ENCODE results near the gene TNIK. TPM values are rescaled to one million over a fixed set of nuclear protein-coding genes. Genes with fewer than 3 reads are reported as not detected.

TNIK gene
- total RNA-seq, 1 experiment from 2014 or later = 7.0 TPM

DNA sequence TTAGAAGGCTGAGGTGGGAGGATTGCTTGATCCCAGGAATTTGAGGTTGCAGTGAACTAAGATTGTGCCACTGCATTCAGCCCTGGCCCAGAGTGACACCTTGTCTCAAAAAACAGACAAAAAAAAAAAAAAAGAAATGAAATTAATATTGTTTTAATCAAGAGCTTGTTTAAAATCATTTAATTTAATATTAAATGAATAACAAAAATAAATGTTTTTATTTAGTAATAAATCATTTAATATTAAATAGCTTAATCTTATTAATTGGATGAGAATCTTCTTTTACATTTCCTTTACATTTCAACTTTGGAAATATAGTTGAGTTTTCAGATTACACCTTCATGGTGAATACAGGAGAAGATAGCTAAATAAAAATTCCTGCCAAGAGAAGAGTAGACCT, 29.7 kb downstream of the TNIK start:
- Histone ChIP-seq H3K36me3 (ENCODE audit: low read depth, low read length) (no peaks in the 10 kb centered on the region), H3K4me1 (ENCODE audit: insufficient read depth, low read length) (no peaks in the 10 kb centered on the region), H3K9me3 (ENCODE audit: low read length) (no peaks in the 10 kb centered on the region), H3K4me3 (ENCODE audit: low read length) (no peak overlapping the region), H4K20me1 (ENCODE audit: low read length) (no peaks in the 10 kb centered on the region), H3K27me3 (ENCODE audit: low read length) (no peaks in the 10 kb centered on the region), H3K27ac (ENCODE audit: low read length) (no peak overlapping the region), H3K79me2 (ENCODE audit: low read length) (no peaks in the 10 kb centered on the region), H3F3A (ENCODE audit: low read length, unreplicated experiment) (no peaks in the 10 kb centered on the region), H3K4me2 (ENCODE audit: low read length) (no peak overlapping the region), H3K9ac (ENCODE audit: low read length) (no peak overlapping the region), H3K9me2 (replicated peaks; ENCODE audit: low read length) (no peaks in the 10 kb centered on the region), H2AFZ (ENCODE audit: low read length) (no peak overlapping the region)
- ATAC-seq (no peak), DNase-seq (no peak)
- no peak for TF ChIP-seq EZH2 (IDR thresholded peaks at IDR 0.05; ENCODE audit: low read length, unreplicated experiment)
- TF ChIP-seq, protein P1, sequence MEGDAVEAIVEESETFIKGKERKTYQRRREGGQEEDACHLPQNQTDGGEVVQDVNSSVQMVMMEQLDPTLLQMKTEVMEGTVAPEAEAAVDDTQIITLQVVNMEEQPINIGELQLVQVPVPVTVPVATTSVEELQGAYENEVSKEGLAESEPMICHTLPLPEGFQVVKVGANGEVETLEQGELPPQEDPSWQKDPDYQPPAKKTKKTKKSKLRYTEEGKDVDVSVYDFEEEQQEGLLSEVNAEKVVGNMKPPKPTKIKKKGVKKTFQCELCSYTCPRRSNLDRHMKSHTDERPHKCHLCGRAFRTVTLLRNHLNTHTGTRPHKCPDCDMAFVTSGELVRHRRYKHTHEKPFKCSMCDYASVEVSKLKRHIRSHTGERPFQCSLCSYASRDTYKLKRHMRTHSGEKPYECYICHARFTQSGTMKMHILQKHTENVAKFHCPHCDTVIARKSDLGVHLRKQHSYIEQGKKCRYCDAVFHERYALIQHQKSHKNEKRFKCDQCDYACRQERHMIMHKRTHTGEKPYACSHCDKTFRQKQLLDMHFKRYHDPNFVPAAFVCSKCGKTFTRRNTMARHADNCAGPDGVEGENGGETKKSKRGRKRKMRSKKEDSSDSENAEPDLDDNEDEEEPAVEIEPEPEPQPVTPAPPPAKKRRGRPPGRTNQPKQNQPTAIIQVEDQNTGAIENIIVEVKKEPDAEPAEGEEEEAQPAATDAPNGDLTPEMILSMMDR (conservative IDR thresholded peaks at IDR 0.05; ENCODE audit: low read depth, low read length) = no peak
- CTCF ChIA-PET = interaction anchor here (0.6 kb wide), 1 partner anchor 19 kb away, joined by 3 read pairs; no protein-coding TSS in a partner anchor
- intact Hi-C loops (cut with micrococcal nuclease) = no loop called here
- BruUV-seq (replicated peaks) = no TSS peak
- POLR2A ChIA-PET (ENCODE audit: unreplicated experiment) = no interaction called here

DNA sequence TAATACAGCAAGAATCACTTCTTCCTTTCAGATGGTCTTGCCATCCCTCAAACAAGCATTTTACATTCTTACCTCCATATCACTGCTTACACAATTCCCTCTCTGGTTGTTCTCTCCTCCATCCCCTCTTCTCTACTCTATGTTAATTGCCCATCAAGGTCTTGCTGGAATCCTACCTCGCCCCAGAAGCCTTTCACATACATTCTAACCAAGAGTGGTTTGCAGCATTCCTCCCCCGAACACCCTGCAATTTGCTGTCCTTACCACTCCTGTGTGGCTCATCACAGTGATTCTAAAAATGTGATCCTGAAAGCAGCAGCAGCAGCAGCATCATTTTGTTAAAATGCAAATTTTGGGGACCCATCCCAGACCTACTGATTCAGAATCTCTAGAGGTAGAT, 30.6 kb downstream of the TNIK start:
- TF ChIP-seq EZH2phosphoT487 (IDR thresholded peaks at IDR 0.05; ENCODE audit: borderline replicate concordance, low read length) (no peak), EZH2 (IDR thresholded peaks at IDR 0.05; ENCODE audit: low read length, unreplicated experiment) (no peak)
- TF ChIP-seq, protein P1 (conservative IDR thresholded peaks at IDR 0.05; ENCODE audit: low read depth, low read length) = no peak
- Histone ChIP-seq H3F3A (ENCODE audit: low read length, unreplicated experiment) (no peaks in the 10 kb centered on the region), H3K27me3 (ENCODE audit: low read length) (no peaks in the 10 kb centered on the region), H2AFZ (ENCODE audit: low read length) (no peak overlapping the region), H3K4me2 (ENCODE audit: low read length) (no peak overlapping the region), H3K4me3 (ENCODE audit: low read length) (no peak overlapping the region), H3K36me3 (ENCODE audit: low read depth, low read length) (no peaks in the 10 kb centered on the region), H3K27ac (ENCODE audit: low read length) (no peak overlapping the region), H3K4me1 (ENCODE audit: insufficient read depth, low read length) (no peaks in the 10 kb centered on the region), H3K9ac (ENCODE audit: low read length) (no peak overlapping the region), H3K9me2 (replicated peaks; ENCODE audit: low read length) (no peaks in the 10 kb centered on the region), H3K79me2 (ENCODE audit: low read length) (no peaks in the 10 kb centered on the region), H4K20me1 (ENCODE audit: low read length) (no peaks in the 10 kb centered on the region), H3K9me3 (ENCODE audit: low read length) (no peaks in the 10 kb centered on the region)
- no peak for DNase-seq
- POLR2A ChIA-PET (ENCODE audit: unreplicated experiment) = no interaction called here
- no peak for ATAC-seq
- CTCF ChIA-PET = interaction anchor here (0.8 kb wide), 1 partner anchor 18 kb away, joined by 3 read pairs; no protein-coding TSS in a partner anchor
- intact Hi-C loops (cut with micrococcal nuclease) = no loop called here
- BruUV-seq (replicated peaks) = no TSS peak

DNA sequence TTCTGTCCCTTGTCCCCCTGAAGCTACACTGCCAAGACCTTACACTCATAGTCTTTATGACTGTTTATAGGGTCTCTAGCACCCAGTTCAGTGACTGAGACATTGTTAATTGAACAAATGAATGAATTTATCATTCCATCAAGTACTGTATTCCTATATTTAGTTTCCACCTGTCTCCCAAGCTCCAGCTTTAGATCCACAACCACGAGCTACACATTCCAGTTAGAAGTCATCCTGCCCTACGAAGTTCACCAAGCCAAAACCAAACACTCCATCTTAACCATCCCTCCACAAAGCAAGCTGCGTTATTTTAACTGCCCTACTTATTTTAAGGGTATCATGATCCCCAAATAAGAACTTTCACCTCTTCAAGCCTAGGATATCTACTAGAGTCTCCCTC, 31.3 kb downstream of the TNIK start:
- intact Hi-C loops (cut with micrococcal nuclease) = no loop called here
- Histone ChIP-seq H3K27ac (ENCODE audit: low read length) (no peak overlapping the region), H3K27me3 (ENCODE audit: low read length) (no peaks in the 10 kb centered on the region), H3K9me3 (ENCODE audit: low read length) (no peaks in the 10 kb centered on the region), H3K4me3 (ENCODE audit: low read length) (no peak overlapping the region), H3K9me2 (replicated peaks; ENCODE audit: low read length) (no peaks in the 10 kb centered on the region), H3K79me2 (ENCODE audit: low read length) (no peaks in the 10 kb centered on the region), H3K36me3 (ENCODE audit: low read depth, low read length) (no peaks in the 10 kb centered on the region), H3K9ac (ENCODE audit: low read length) (no peak overlapping the region), H3K4me1 (ENCODE audit: insufficient read depth, low read length) (no peaks in the 10 kb centered on the region), H3F3A (ENCODE audit: low read length, unreplicated experiment) (no peaks in the 10 kb centered on the region), H4K20me1 (ENCODE audit: low read length) (no peaks in the 10 kb centered on the region), H3K4me2 (ENCODE audit: low read length) (no peak overlapping the region), H2AFZ (ENCODE audit: low read length) (no peak overlapping the region)
- TF ChIP-seq EZH2 (IDR thresholded peaks at IDR 0.05; ENCODE audit: low read length, unreplicated experiment) (no peak), EZH2phosphoT487 (IDR thresholded peaks at IDR 0.05; ENCODE audit: borderline replicate concordance, low read length) (no peak)
- TF ChIP-seq, protein P1 (conservative IDR thresholded peaks at IDR 0.05; ENCODE audit: low read depth, low read length) = no peak
- ChIA-PET POLR2A (ENCODE audit: unreplicated experiment) (interaction anchor here (0.6 kb wide), 1 partner anchor 120 kb away, joined by 3 read pairs; no protein-coding TSS in a partner anchor), CTCF (interaction anchor here (0.5 to 0.8 kb wide), 2 partner anchors 18 to 31 kb away, joined by 3 read pairs; no protein-coding TSS in a partner anchor)
- no TSS peak for BruUV-seq (replicated peaks)
- DNase-seq (no peak), ATAC-seq (no peak)
